ENCODE results near the gene MESP1. TPM values are rescaled to one million over a fixed set of nuclear protein-coding genes. Genes with fewer than 3 reads are reported as not detected.

Gene MESP1
- total and polyA plus RNA-seq, 2 of the 8 experiments (the other 6 are each of a cell fraction or from before 2014, with no cell fraction given), result 0.15 to 0.23 TPM

DNA sequence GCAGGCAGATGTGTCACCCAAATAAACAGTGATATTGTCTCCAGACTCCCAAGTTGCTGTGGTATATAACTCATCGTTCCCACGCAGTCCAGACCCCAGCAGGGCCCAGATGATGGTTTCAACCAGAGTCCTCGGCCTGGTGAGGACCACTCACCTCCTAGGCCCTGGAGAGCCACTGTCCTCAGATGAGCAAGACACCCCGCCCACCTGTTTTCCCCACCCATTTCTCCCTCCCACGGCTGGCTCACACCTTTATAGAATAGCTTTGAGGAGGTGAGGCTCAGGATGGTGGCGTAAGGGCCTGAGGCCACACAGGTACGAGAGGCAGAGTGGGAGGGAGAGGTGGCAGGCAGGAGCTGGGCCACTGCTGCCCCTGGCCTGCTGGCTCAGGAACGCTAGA lies 7.5 kb downstream of the MESP1 start:
- H2BK12ac ChIP-seq (ENCODE audit: low read depth, low read length), result no peak overlapping the region

More for the DNA sequence above, 7.5 kb downstream of the MESP1 start:
- H2BK5ac ChIP-seq (ENCODE audit: low read depth, low read length), result no peak overlapping the region
- no peak overlapping the region for H2AK5ac ChIP-seq (ENCODE audit: low read depth, low read length)
- peaks cover 19% of the 10 kb centered on the region; the same call in 1 of the 2 replicates for H3K23me2 ChIP-seq (ENCODE audit: low read depth, low read length)
- H3K79me1 ChIP-seq (ENCODE audit: low read depth, low read length), result no peaks in the 10 kb centered on the region; the same call in none of the 2 replicates
- no peaks in the 10 kb centered on the region for H3K9me3 ChIP-seq (ENCODE audit: insufficient read depth in 2 of 2, low read depth in 1 of 2, low read length in 1 of 2)
- H3K4ac ChIP-seq (replicated peaks; ENCODE audit: insufficient read length, low read depth, low read length), result no peak overlapping the region
- TF ChIP-seq, protein P1, sequence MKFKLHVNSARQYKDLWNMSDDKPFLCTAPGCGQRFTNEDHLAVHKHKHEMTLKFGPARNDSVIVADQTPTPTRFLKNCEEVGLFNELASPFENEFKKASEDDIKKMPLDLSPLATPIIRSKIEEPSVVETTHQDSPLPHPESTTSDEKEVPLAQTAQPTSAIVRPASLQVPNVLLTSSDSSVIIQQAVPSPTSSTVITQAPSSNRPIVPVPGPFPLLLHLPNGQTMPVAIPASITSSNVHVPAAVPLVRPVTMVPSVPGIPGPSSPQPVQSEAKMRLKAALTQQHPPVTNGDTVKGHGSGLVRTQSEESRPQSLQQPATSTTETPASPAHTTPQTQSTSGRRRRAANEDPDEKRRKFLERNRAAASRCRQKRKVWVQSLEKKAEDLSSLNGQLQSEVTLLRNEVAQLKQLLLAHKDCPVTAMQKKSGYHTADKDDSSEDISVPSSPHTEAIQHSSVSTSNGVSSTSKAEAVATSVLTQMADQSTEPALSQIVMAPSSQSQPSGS (IDR thresholded peaks at IDR 0.05; ENCODE audit: low read length), result no peak
- TF ChIP-seq POU5F1 (IDR thresholded peaks at IDR 0.05; ENCODE audit: low read depth, low read length) (no peak), SUZ12 (IDR thresholded peaks at IDR 0.05; ENCODE audit: low read length) (no peak), SIRT6 (IDR thresholded peaks at IDR 0.05; ENCODE audit: low read length) (no peak), BCL11A (IDR thresholded peaks at IDR 0.05; ENCODE audit: low read depth in 2 of 2, low read length in 2 of 2) (no peak), CHD2 (IDR thresholded peaks at IDR 0.05; ENCODE audit: low read length) (no peak), CBX8 (IDR thresholded peaks at IDR 0.05; ENCODE audit: borderline replicate concordance, low read depth, low read length) (no peak), RXRA (IDR thresholded peaks at IDR 0.05; ENCODE audit: insufficient read depth, low read depth, low read length) (no peak), BACH1 (IDR thresholded peaks at IDR 0.05; ENCODE audit: low read length) (no peak), KDM5A (IDR thresholded peaks at IDR 0.05; ENCODE audit: low read length) (no peak), CTBP2 (IDR thresholded peaks at IDR 0.05; ENCODE audit: borderline replicate concordance, insufficient read depth, insufficient read length, low read length) (no peak)
- TF ChIP-seq, protein P2, sequence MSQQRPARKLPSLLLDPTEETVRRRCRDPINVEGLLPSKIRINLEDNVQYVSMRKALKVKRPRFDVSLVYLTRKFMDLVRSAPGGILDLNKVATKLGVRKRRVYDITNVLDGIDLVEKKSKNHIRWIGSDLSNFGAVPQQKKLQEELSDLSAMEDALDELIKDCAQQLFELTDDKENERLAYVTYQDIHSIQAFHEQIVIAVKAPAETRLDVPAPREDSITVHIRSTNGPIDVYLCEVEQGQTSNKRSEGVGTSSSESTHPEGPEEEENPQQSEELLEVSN (IDR thresholded peaks at IDR 0.05), result no peak
- no peak for FAIRE-seq
- H3K4me3 ChIP-seq (ENCODE audit: extremely low read depth in 1 of 4, insufficient read depth in 2 of 4, low read depth in 3 of 4, low read length in 4 of 4), result no peak overlapping the region
- no peak overlapping the region for H3K56ac ChIP-seq (replicated peaks; ENCODE audit: insufficient read length, low read depth, low read length)
- no peak overlapping the region for H2BK20ac ChIP-seq (ENCODE audit: low read length)
- H3K36me3 ChIP-seq (ENCODE audit: control insufficient read depth in 2 of 4, insufficient read depth in 4 of 4, low read length in 3 of 4), result no peaks in the 10 kb centered on the region
- no peak overlapping the region for H3K27ac ChIP-seq (ENCODE audit: low read depth, low read length)
- no peak overlapping the region for H3K23ac ChIP-seq (ENCODE audit: insufficient read length)
- H3K4me2 ChIP-seq (ENCODE audit: insufficient read depth in 1 of 2, low read depth in 2 of 2, low read length in 2 of 2), result no peak overlapping the region
- no peak for DNase-seq (ENCODE audit: low read depth in 1 of 2, low spot score in 2 of 2)
- ChIA-PET POLR2A (ENCODE audit: partially characterized antibody) (interaction anchor here (0.6 kb wide), 1 partner anchor 170 kb away, joined by 5 read pairs; no protein-coding TSS in a partner anchor), CTCF (ENCODE audit: partially characterized antibody) (interaction anchor here (0.5 to 3.0 kb wide), 8 partner anchors 10 to 709 kb away, joined by 3 to 14 read pairs (median 6); no protein-coding TSS in a partner anchor)
- H3K79me2 ChIP-seq (ENCODE audit: control insufficient read depth in 1 of 2, insufficient read depth in 2 of 2, low read length in 2 of 2), result no peaks in the 10 kb centered on the region
- H3K9ac ChIP-seq (replicated peaks in 1 of 4; ENCODE audit: extremely low read depth in 1 of 4, low read depth in 3 of 4, low read length in 3 of 4), result no peak overlapping the region
- peaks cover 0 to 18% (median 12%) of the 10 kb centered on the region in 4 experiments; a peak in 6 of 7 replicates for H3K4me1 ChIP-seq (replicated peaks in 1 of 4; ENCODE audit: control insufficient read depth in 3 of 4, insufficient read depth in 4 of 4, low read length in 3 of 4)
- WGBS, 2 experiments (ENCODE audit: extremely low coverage in 1 of 2, insufficient coverage in 1 of 2, insufficient read length in 1 of 2, insufficient replicate concordance in 2 of 2, low coverage in 1 of 2, low lambda C conversion rate in 2 of 2, missing lambda C conversion rate in 1 of 2), result 80% methylated on average over 8 of the region's 8 CpGs; no CpG with 5 or more reads in 1 of the 2 experiments
- no peak overlapping the region for H4K5ac ChIP-seq (ENCODE audit: insufficient read length, low read depth, low read length)
- no peak overlapping the region for H2AFZ ChIP-seq (ENCODE audit: low read length)
- no peak overlapping the region for H3K14ac ChIP-seq (ENCODE audit: insufficient read length)
- no peak overlapping the region for H2BK120ac ChIP-seq (replicated peaks; ENCODE audit: low read depth, low read length)
- no peak overlapping the region for H4K8ac ChIP-seq (ENCODE audit: extremely low read depth, insufficient read depth, low read length)
- H4K20me1 ChIP-seq (replicated peaks in 1 of 2; ENCODE audit: control insufficient read depth in 1 of 2, insufficient read depth in 2 of 2, low read length in 2 of 2), result peaks cover 0 to 7% of the 10 kb centered on the region in 2 experiments
- no peak overlapping the region for H2BK15ac ChIP-seq (ENCODE audit: low read length)
- no peak overlapping the region for H4K91ac ChIP-seq (replicated peaks; ENCODE audit: insufficient read length, low read length)
- peaks cover 14 to 37% (median 35%) of the 10 kb centered on the region in 4 experiments for H3K27me3 ChIP-seq (replicated peaks in 1 of 4; ENCODE audit: control insufficient read depth in 3 of 4, extremely low read depth in 1 of 4, insufficient read depth in 3 of 4, low read length in 3 of 4)
- H3K18ac ChIP-seq (ENCODE audit: extremely low read depth, low read length), result no peak overlapping the region
